Measurements from ENCODE around the gene PLEKHH2. TPM values are rescaled to one million over a fixed set of nuclear protein-coding genes. Genes with fewer than 3 reads are reported as not detected.
A peak's percentile ranks its signal among the peaks of the same experiment; 100 is the strongest.

PLEKHH2 gene
- polyA plus RNA-seq, 10 donors: 4.4 to 21.3 (median 6.8) TPM

DNA sequence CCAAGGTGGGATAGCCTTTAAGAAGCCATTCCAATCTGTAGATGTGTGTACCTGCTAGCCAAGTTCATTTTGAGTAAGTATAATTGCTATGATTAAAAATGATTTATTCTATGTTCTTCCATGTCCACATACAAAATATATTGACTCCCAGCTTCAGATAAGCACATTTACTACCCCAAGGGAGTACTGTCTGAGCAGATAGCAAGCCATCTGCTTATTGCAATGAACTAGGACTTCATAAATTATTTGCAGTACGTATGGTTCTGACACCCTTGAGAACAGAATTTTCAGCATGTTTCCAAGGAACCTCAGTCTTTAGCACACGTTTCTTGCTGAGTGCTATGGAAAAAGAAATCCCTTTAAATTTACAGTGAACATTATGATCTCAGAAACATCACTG, 173.4 kb downstream of the PLEKHH2 start:
- DNase-seq: peak in 1 of 3 donors; percentile 4

GRCh38 chr2:43810888-43811287, 173.8 kb downstream of the PLEKHH2 start:
- no peak for DNase-seq

GRCh38 chr2:43812006-43812405, 174.9 kb downstream of the PLEKHH2 start:
- DNase-seq: no peak

- DNase-seq: no peak
Observed at GRCh38 chr2:43812947-43813346, 175.9 kb downstream of the PLEKHH2 start.

- peak in 1 of 3 donors; percentile 7 for DNase-seq
Observed at GRCh38 chr2:43814711-43815110, 177.7 kb downstream of the PLEKHH2 start.

Other genes with a start within 250 kb of the PLEKHH2 start
- 10 to 100 TPM; 16.2 to 24.7 (median 18.2) TPM for gene THADA, start 41.2 kb upstream of the PLEKHH2 start, polyA plus RNA-seq (ENCODE audit: insufficient read length in 10 of 10)
- 1 to 10 TPM in 7 of 10 donors, under 1 TPM in 3; 0.70 to 1.9 (median 1.3) TPM for gene C1GALT1C1L, start 39.2 kb downstream of the PLEKHH2 start, polyA plus RNA-seq (ENCODE audit: insufficient read length in 10 of 10)
- gene DYNC2LI1, start 136.8 kb downstream of the PLEKHH2 start, polyA plus RNA-seq (ENCODE audit: insufficient read length in 10 of 10): 10 to 100 TPM; 16.3 to 30.8 (median 18.8) TPM
- gene ABCG5, start 201.6 kb downstream of the PLEKHH2 start, polyA plus RNA-seq (ENCODE audit: insufficient read length in 10 of 10): under 1 TPM in 3 of 10 donors, not detected in 7; 0.08 to 0.13 (median 0.08) TPM
- gene ABCG8, start 201.7 kb downstream of the PLEKHH2 start, polyA plus RNA-seq (ENCODE audit: insufficient read length in 10 of 10): under 1 TPM in 8 of 10 donors, not detected in 2; 0.04 to 0.12 (median 0.04) TPM